GM18870 (cell line): ENCODE data around the gene DIAPH1.
A peak's percentile ranks its signal among the peaks of the same experiment; 100 is the strongest.

Experiments used
- ATAC-seq: cut with Tn5 transposase; IDR thresholded peaks from one replicate; pipeline ENCODE4 v1.9.1; 2021; ENCODE audit warnings: moderate library complexity; ENCODE audit not compliant: unreplicated experiment

DIAPH1 gene

GRCh38 chr5:141522301-141522700 lies 96.5 kb downstream of the DIAPH1 start:
- ATAC-seq, result no peak

- no peak for ATAC-seq
These were observed 97.5 kb downstream of the DIAPH1 start for GRCh38 chr5:141521244-141521781.

GRCh38 chr5:141519605-141520565 lies 98.9 kb downstream of the DIAPH1 start:
- ATAC-seq, result no peak

- ATAC-seq, result no peak
These were observed 100.2 kb downstream of the DIAPH1 start for GRCh38 chr5:141518618-141519015.

GRCh38 chr5:141517880-141518617 lies 100.8 kb downstream of the DIAPH1 start:
- ATAC-seq, result no peak

GRCh38 chr5:141517312-141517711 lies 101.5 kb downstream of the DIAPH1 start:
- ATAC-seq, result no peak

GRCh38 chr5:141516672-141517025 lies 102.2 kb downstream of the DIAPH1 start:
- ATAC-seq, result no peak

GRCh38 chr5:141515946-141516671 lies 102.7 kb downstream of the DIAPH1 start:
- ATAC-seq, result no peak

- ATAC-seq, result no peak
These were observed 103.7 kb downstream of the DIAPH1 start for GRCh38 chr5:141515141-141515540.

GRCh38 chr5:141514330-141515133 lies 104.3 kb downstream of the DIAPH1 start:
- ATAC-seq, result no peak

- ATAC-seq, result no peak
These were observed 105.0 kb downstream of the DIAPH1 start for GRCh38 chr5:141513627-141514329.

GRCh38 chr5:141512911-141513626 lies 105.7 kb downstream of the DIAPH1 start:
- no peak for ATAC-seq

GRCh38 chr5:141512390-141512910 lies 106.3 kb downstream of the DIAPH1 start:
- ATAC-seq, result no peak

GRCh38 chr5:141511771-141512325 lies 107.0 kb downstream of the DIAPH1 start:
- no peak for ATAC-seq

- no peak for ATAC-seq
These were observed 107.8 kb downstream of the DIAPH1 start for GRCh38 chr5:141510850-141511601.

GRCh38 chr5:141510160-141510559 lies 108.6 kb downstream of the DIAPH1 start:
- ATAC-seq, result no peak

GRCh38 chr5:141508798-141509611 lies 109.8 kb downstream of the DIAPH1 start:
- peak; percentile 23 for ATAC-seq
